DMS 273 (cell line): ENCODE measurements around the gene ASS1.

ENCODE experiments used
- DNase-seq: peaks from one replicate; lab custom pipeline; 2025; ENCODE audit not compliant: unreplicated experiment; lab: John Stamatoyannopoulos, UW

Gene ASS1

GRCh38 chr9:130471411-130472183, 26.8 kb downstream of the ASS1 start:
- no peak for DNase-seq

GRCh38 chr9:130472184-130472705, 27.5 kb downstream of the ASS1 start:
- DNase-seq = no peak

- DNase-seq = no peak
Measured at GRCh38 chr9:130473009-130473408, 28.2 kb downstream of the ASS1 start.

GRCh38 chr9:130473566-130473965, 28.8 kb downstream of the ASS1 start:
- DNase-seq = peak; percentile 47

GRCh38 chr9:130474106-130474505, 29.3 kb downstream of the ASS1 start:
- no peak for DNase-seq

DNA sequence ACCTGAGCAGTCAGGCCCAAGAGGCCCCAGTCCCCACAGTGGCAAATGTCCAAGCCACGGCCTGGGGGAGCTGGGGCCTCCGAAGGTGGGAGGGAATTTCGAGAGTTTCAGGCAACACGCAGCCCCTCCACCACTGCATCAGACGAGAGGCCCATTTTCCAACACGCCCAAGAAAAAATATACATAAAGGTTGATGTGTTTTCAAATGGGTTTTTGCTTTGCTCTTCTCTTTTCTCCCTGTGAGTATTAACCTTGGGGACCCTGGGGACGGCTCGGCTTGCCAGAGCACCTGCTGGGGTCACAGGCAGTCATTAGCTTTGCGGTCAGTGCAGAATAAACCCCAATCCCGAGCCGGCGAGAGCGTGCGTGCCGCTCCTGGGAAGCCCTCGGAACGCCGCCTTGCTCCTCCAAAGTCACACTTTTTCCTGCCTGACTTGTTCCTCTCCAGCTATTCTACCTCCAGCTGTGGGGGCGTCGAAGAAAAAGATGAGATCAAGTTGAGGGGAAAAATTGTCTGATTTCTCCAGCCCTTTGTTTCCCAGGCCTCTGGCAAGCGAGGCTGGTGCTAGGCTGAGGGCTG, 31.5 kb downstream of the ASS1 start:
- no peak for DNase-seq

- no peak for DNase-seq
Measured at GRCh38 chr9:130477564-130477963, 32.8 kb downstream of the ASS1 start.

DNA sequence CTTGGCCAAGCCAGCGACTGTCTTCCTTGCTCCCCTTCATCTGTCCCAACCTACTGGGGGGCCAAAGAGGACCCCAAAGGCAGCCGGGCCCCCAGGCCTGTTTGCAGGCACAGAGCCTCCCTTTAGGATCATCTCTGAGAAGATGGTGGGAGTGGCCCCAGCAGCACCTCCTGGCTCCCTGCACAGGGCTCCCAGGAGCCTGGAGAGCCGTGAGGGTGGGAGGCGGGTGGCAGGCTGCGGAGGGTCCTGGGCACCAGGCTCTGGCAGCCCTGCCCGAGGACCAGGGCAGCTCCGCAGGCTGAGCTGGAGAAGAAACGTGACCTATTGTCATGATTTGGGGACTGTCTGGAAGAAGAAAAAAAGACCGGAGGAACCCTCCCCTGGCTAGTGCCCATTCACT, 33.4 kb downstream of the ASS1 start:
- DNase-seq = no peak

GRCh38 chr9:130478736-130479575, 34.2 kb downstream of the ASS1 start:
- DNase-seq = no peak

DNA sequence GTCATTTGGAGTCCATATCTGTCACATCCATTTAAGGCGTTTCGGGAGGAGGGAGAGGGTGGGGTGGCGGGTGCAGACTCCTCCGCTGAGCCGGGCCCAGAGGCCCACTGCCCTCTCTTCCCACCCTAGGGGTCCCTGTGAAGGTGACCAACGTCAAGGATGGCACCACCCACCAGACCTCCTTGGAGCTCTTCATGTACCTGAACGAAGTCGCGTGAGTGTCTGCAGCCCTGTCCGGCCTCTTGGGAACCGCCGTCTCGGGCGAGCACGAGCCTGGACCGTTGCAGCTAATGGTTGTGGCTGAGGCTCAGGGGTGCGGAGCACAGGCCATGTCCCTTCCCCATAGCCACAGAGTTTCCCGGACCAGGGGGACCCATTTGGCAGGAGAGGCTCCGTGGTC, 34.8 kb downstream of the ASS1 start:
- no peak for DNase-seq

DNA sequence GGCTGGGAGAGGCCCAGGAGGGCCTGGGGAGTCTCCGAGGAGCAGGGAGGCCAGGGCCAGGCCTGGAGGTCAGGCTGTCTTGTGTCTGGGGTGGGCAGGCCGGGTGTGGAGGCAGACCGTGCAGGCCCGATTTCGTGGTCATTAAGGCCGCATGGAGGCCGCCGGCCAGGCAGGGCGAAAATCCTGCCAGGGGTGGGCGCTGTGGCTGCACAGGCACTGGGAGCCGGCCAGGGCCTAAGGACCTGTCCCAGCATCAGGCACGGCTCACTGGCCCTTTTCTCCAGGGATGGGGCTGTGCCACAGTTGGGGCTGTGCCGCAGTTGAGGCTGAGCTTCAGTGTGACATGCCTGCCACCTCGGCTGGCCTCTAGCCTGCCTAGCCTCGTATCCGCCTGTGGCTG, 35.9 kb downstream of the ASS1 start:
- DNase-seq = no peak

GRCh38 chr9:130482463-130482862, 37.7 kb downstream of the ASS1 start:
- no peak for DNase-seq

- no peak for DNase-seq
Measured at GRCh38 chr9:130483371-130483971, 38.7 kb downstream of the ASS1 start.

DNA sequence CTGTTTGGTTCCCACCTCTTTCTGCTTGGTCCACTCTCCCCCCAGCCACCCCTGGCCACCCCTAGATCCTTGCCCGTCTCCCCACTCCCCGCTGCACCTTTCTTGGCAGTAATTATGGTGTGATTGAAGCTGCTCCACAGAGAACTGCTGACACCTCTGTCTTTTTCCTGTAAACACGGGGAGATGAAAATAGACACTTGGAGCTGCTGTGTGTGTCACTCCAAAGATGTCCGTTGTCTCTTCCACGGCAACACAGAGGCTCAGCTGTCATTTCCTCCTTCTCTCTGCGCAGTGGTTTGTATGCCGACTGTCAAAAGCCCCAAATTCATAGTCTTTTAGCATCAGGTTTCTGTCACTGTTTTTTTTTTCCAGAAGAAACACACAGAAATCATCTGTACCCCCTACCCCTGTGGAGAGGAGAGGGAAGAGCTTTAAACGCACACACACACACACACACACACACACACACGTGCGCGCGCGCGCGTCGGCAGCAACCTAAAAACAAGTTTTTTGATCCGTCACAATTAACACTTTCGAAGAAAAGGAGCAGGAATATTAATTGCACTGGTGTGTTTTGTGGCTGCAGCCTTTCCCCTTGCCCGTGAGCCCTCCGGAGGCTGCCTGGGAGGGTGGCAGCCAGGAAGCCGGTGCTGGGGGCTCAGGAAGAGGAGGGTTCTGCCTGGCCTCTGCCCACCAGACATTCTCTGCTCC, 39.8 kb downstream of the ASS1 start:
- DNase-seq = no peak

- no peak for DNase-seq
Measured at GRCh38 chr9:130486103-130486502, 41.3 kb downstream of the ASS1 start.

GRCh38 chr9:130487500-130487899, 42.7 kb downstream of the ASS1 start:
- DNase-seq = no peak

GRCh38 chr9:130488621-130489330, 44.0 kb downstream of the ASS1 start:
- no peak for DNase-seq

GRCh38 chr9:130490981-130491380, 46.2 kb downstream of the ASS1 start:
- no peak for DNase-seq

- DNase-seq = no peak
Measured at GRCh38 chr9:130491830-130492482, 47.2 kb downstream of the ASS1 start.

- no peak for DNase-seq
Measured at GRCh38 chr9:130493021-130493420, 48.3 kb downstream of the ASS1 start.
